IMR-90 (cell line): ENCODE results near the gene CHMP1A. TPM values are rescaled to one million over a fixed set of nuclear protein-coding genes. Genes with fewer than 3 reads are reported as not detected.
A peak's percentile ranks its signal among the peaks of the same experiment; 100 is the strongest.

ENCODE experiments used
- ATAC-seq: fragments of 200-7000 bp; cut with Tn5 transposase; 2 replicates; pipeline ENCODE4 v1.9.1; 2020; ENCODE audit warnings: low read depth, mild to moderate bottlenecking, moderate library complexity
- BruUV-seq: library from RNA; stranded (reverse); fragments of 400-500 nt; replicated peaks from 2 replicates; lab custom pipeline; 2021; lab: Mats Ljungman, UMichigan
- CTCF ChIA-PET: fragments of 300-600 bp; formaldehyde crosslinking; extraction: SDS; loops from one replicate; lab custom pipeline; 2021; ENCODE audit warnings: antibody characterized with exemption; lab: Yijun Ruan, JAX
- POLR2A ChIA-PET: fragments of 300-600 bp; sonication (Branson Sonifier 250); formaldehyde crosslinking; loops from one replicate; lab custom pipeline; 2022; ENCODE audit warnings: antibody characterized with exemption; ENCODE audit not compliant: unreplicated experiment; lab: Charles Lee
- DNase-seq: peaks from one replicate; pipeline ENCODE4 v3.0.0; 2013
- H2AFZ ChIP-seq: replicated peaks from 2 replicates; pipeline ENCODE3; 2013; ENCODE audit warnings: low read length, mild to moderate bottlenecking; ENCODE audit not compliant: poor library complexity
- H2AK5ac ChIP-seq: 2 replicates; pipeline ENCODE4 v1.6.1; 2013; ENCODE audit warnings: low read depth, low read length, inconsistent platforms
- H2AK9ac ChIP-seq: replicated peaks from 2 replicates; pipeline ENCODE3; 2013; ENCODE audit warnings: mild to moderate bottlenecking, low read depth, low read length, moderate library complexity; ENCODE audit not compliant: poor library complexity
- H2BK120ac ChIP-seq: 2 replicates; pipeline ENCODE4 v1.6.1; 2013; ENCODE audit warnings: low read depth, low read length, inconsistent platforms
- H2BK15ac ChIP-seq: 3 replicates; pipeline ENCODE4 v1.6.1; 2013; ENCODE audit warnings: low read depth, low read length, inconsistent platforms
- H2BK20ac ChIP-seq: 2 replicates; pipeline ENCODE4 v1.6.1; 2013; ENCODE audit warnings: low read depth, mild to moderate bottlenecking, inconsistent platforms, low read length, moderate library complexity
- H2BK5ac ChIP-seq: 2 replicates; pipeline ENCODE4 v1.6.1; 2013; ENCODE audit warnings: mild to moderate bottlenecking, low read depth, low read length, inconsistent platforms; ENCODE audit not compliant: poor library complexity, severe bottlenecking
- H3K14ac ChIP-seq: replicated peaks from 2 replicates; pipeline ENCODE4 v1.6.1; 2013; ENCODE audit warnings: low read depth, low read length, inconsistent platforms
- H3K18ac ChIP-seq: 2 replicates; pipeline ENCODE4 v1.6.1; 2013; ENCODE audit warnings: low read depth, low read length, control low read depth
- H3K23ac ChIP-seq: 2 replicates; pipeline ENCODE4 v1.6.1; 2013; ENCODE audit warnings: low read depth, low read length, inconsistent platforms
- H3K27ac ChIP-seq: 2 replicates; pipeline ENCODE4 v1.5.1; 2013; ENCODE audit warnings: mild to moderate bottlenecking, control low read depth, low read length; ENCODE audit not compliant: insufficient read depth
- H3K27me3 ChIP-seq: 2 replicates; pipeline ENCODE4 v1.6.1; 2013; ENCODE audit warnings: low read length; ENCODE audit not compliant: control insufficient read depth, insufficient read depth
- H3K36me3 ChIP-seq: 2 replicates; pipeline ENCODE4 v1.6.1; 2013; ENCODE audit warnings: low read length, mixed read lengths; ENCODE audit not compliant: control insufficient read depth, insufficient read depth
- H3K4ac ChIP-seq: 2 replicates; pipeline ENCODE4 v1.6.1; 2013; ENCODE audit warnings: low read depth, low read length, inconsistent platforms
- H3K4me1 ChIP-seq: 2 replicates; pipeline ENCODE4 v1.6.1; 2013; ENCODE audit warnings: low read length, mixed read lengths; ENCODE audit not compliant: control insufficient read depth, insufficient read depth
- H3K4me2 ChIP-seq: 2 replicates; pipeline ENCODE4 v1.6.1; 2013; ENCODE audit warnings: low read depth, mild to moderate bottlenecking, control low read depth, low read length, moderate library complexity
- H3K4me3 ChIP-seq: 2 replicates; pipeline ENCODE4 v1.5.1; 2013; ENCODE audit warnings: low read depth, mild to moderate bottlenecking, control low read depth, low read length, moderate library complexity; ENCODE audit not compliant: insufficient read depth
- H3K56ac ChIP-seq: 2 replicates; pipeline ENCODE4 v1.6.1; 2013; ENCODE audit warnings: low read length, inconsistent platforms; ENCODE audit not compliant: insufficient read depth; ENCODE audit errors: extremely low read depth
- H3K79me1 ChIP-seq, 2 experiments: 2 replicates each; pipeline ENCODE4 v1.6.1; 2013; ENCODE audit warnings: low read length in 2 of 2, inconsistent platforms in 1 of 2, low read depth in 1 of 2
- H3K9ac ChIP-seq: 2 replicates; pipeline ENCODE4 v1.6.1; 2013; ENCODE audit warnings: low read depth, low read length, control low read depth
- H3K9me1 ChIP-seq: 2 replicates; pipeline ENCODE4 v1.6.1; 2013; ENCODE audit warnings: low read length, inconsistent platforms; ENCODE audit not compliant: insufficient read depth
- H3K9me3 ChIP-seq: 2 replicates; pipeline ENCODE4 v1.6.1; 2013; ENCODE audit warnings: low read length; ENCODE audit not compliant: control insufficient read depth, insufficient read depth
- H4K20me1 ChIP-seq: 2 replicates; pipeline ENCODE4 v1.6.1; 2013; ENCODE audit warnings: low read length, inconsistent platforms; ENCODE audit not compliant: insufficient read depth
- H4K5ac ChIP-seq: 2 replicates; pipeline ENCODE4 v1.6.1; 2013; ENCODE audit warnings: mild to moderate bottlenecking, low read depth, low read length, control low read depth
- H4K8ac ChIP-seq, 2 experiments: 2 replicates each; pipeline ENCODE4 v1.6.1; 2013; ENCODE audit warnings: low read depth in 2 of 2, low read length in 2 of 2, control low read depth in 1 of 2, inconsistent platforms in 1 of 2
- H4K91ac ChIP-seq: 2 replicates; pipeline ENCODE4 v1.6.1; 2013; ENCODE audit warnings: low read depth, low read length, inconsistent platforms; ENCODE audit not compliant: insufficient read depth
- BHLHE40 ChIP-seq: fragments of 150-350 bp; IDR thresholded peaks from 2 replicates; pipeline ENCODE4 v1.6.1; 2016; ENCODE audit warnings: mild to moderate bottlenecking, low read depth, low read length
- CEBPB ChIP-seq: IDR thresholded peaks from 2 replicates; pipeline ENCODE4 v1.6.1; 2012; ENCODE audit warnings: low read depth, low read length, improper control_type of control experiment
- CHD1 ChIP-seq: IDR thresholded peaks from 2 replicates; pipeline ENCODE4 v1.6.1; 2012; ENCODE audit warnings: low read depth, low read length, improper control_type of control experiment
- CTCF ChIP-seq: conservative IDR thresholded peaks from 2 replicates; pipeline ENCODE4 v1.5.1; 2012; ENCODE audit warnings: mild to moderate bottlenecking, low read depth, low read length, improper control_type of control experiment
- FOS ChIP-seq: fragments of 150-350 bp; IDR thresholded peaks from 2 replicates; pipeline ENCODE4 v1.6.1; 2016; ENCODE audit warnings: low read depth, low read length
- MAFK ChIP-seq: IDR thresholded peaks from 2 replicates; pipeline ENCODE4 v1.6.1; 2012; ENCODE audit warnings: low read depth, low read length, improper control_type of control experiment
- MXI1 ChIP-seq: IDR thresholded peaks from 2 replicates; pipeline ENCODE4 v1.6.1; 2012; ENCODE audit warnings: low read depth, mild to moderate bottlenecking, low read length, moderate library complexity, borderline replicate concordance
- NFE2L2 ChIP-seq: fragments of 150-350 bp; IDR thresholded peaks from 2 replicates; pipeline ENCODE4 v1.6.1; 2016; ENCODE audit warnings: low read depth, mild to moderate bottlenecking, low read length
- POLR2A ChIP-seq: IDR thresholded peaks from 2 replicates; pipeline ENCODE4 v1.6.1; 2012; ENCODE audit warnings: mild to moderate bottlenecking, low read depth, low read length
- RAD21 ChIP-seq: IDR thresholded peaks from 2 replicates; pipeline ENCODE4 v1.6.1; 2012; ENCODE audit warnings: low read length, improper control_type of control experiment
- RFX5 ChIP-seq: IDR thresholded peaks from 2 replicates; pipeline ENCODE4 v1.8.0; 2012; ENCODE audit warnings: low read depth, mild to moderate bottlenecking, low read length, moderate library complexity
- SMC3 ChIP-seq: fragments of 150-350 bp; IDR thresholded peaks from 2 replicates; pipeline ENCODE4 v1.6.1; 2016; ENCODE audit warnings: low read depth, mild to moderate bottlenecking, antibody characterized with exemption, low read length, moderate library complexity
- WGBS, 2 experiments: methylation state at CpG; one replicate each; pipeline versions ENCODE4 v1.1.5 to v1.1.7; 2013; ENCODE audit warnings: missing lambda C conversion rate in 2 of 2; ENCODE audit not compliant: insufficient read length in 1 of 2; ENCODE audit errors: extremely low coverage in 2 of 2; 5-methylcytosine and 5-hydroxymethylcytosine counted together
- dilution Hi-C: fragments of 300-500 bp; cut with HindIII; formaldehyde crosslinking; loops from one replicate; pipeline ENCODE4 v1.14.3; 2018; ENCODE audit warnings: low sequenced_read_pairs; ENCODE audit not compliant: unreplicated experiment
- in situ Hi-C: fragments of 300-500 bp; cut with MboI; formaldehyde crosslinking; loops from 3 replicates; pipeline ENCODE4 v1.14.3; 2019; ENCODE audit warnings: low sequenced_read_pairs, inconsistent platforms, mixed read lengths
- intact Hi-C: fragments of 100-400 bp; cut with micrococcal nuclease; formaldehyde crosslinking; loops from 2 replicates; pipeline ENCODE4 v1.10.0; 2022
- polyA plus RNA-seq, 3 experiments: library from polyadenylated mRNA; depleted of rRNA; stranded (reverse); fragments of >200 nt; gene quantifications; 2 replicates each; pipeline ENCODE4 v1.2.3, GENCODE V29; 2012; ENCODE audit warnings: low replicate concordance in 1 of 3
- total RNA-seq: library from RNA; depleted of rRNA; stranded (reverse); fragments of >200 nt; gene quantifications from 2 replicates; pipeline ENCODE4 v1.2.3, GENCODE V29; 2012

CHMP1A gene
- total and polyA plus RNA-seq, 2 of the 4 experiments (the other 2 are of a cell fraction), result 97.3 to 99.8 TPM

GRCh38 chr16:89617036-89617435 is 40.5 kb downstream of the CHMP1A start:
- Histone ChIP-seq H3K9me1 (no peaks in the 10 kb centered on the region), H3K4me2 (no peak overlapping the region), H3K4ac (no peak overlapping the region), H2BK20ac (no peak overlapping the region), H3K56ac (no peak overlapping the region), H3K9me3 (no peaks in the 10 kb centered on the region), H3K36me3 (no peaks in the 10 kb centered on the region), H2BK15ac (no peak overlapping the region), H3K18ac (no peak overlapping the region), H3K27ac (no peak overlapping the region), H3K79me1 (no peaks in the 10 kb centered on the region), H3K4me3 (no peak overlapping the region), H2BK120ac (no peak overlapping the region), H4K91ac (no peak overlapping the region), H4K20me1 (no peaks in the 10 kb centered on the region), H2BK5ac (no peak overlapping the region), H3K23ac (no peak overlapping the region), H3K27me3 (peaks cover 14% of the 10 kb centered on the region), H2AK9ac (peak overlapping the region; percentile 7), H4K8ac (no peak overlapping the region), H2AK5ac (no peak overlapping the region), H3K14ac (no peak overlapping the region), H4K5ac (no peak overlapping the region), H2AFZ (no peak overlapping the region), H3K9ac (no peak overlapping the region), H3K4me1 (peaks cover 2% of the 10 kb centered on the region; the same call in 1 of the 2 replicates)
- DNase-seq (no peak), ATAC-seq (no peak)
- in situ Hi-C loops, result no loop called here
- TF ChIP-seq CEBPB (no peak), NFE2L2 (no peak), RFX5 (no peak), CHD1 (no peak), POLR2A (no peak), BHLHE40 (no peak), MAFK (no peak), FOS (no peak), MXI1 (no peak), CTCF (no peak), SMC3 (no peak), RAD21 (no peak)
- dilution Hi-C loops, result no loop called here
- BruUV-seq, result no TSS peak
- 71% methylated on average over 4 of the region's 6 CpGs; no CpG with 5 or more reads in 1 of the 2 experiments for WGBS, 2 experiments
- POLR2A ChIA-PET, result no interaction called here
- CTCF ChIA-PET, result no interaction called here
- intact Hi-C loops, result no loop called here
